Putamen (tissue), 1 donor: Measurements from ENCODE around the gene C10orf71.

ENCODE experiments used
- DNase-seq: peaks from one replicate; pipeline ENCODE4 v3.0.0-alpha.2; 2016; ENCODE audit warnings: low spot score

The C10orf71 gene

GRCh38 chr10:49333192-49333591 lies 34.2 kb downstream of the C10orf71 start:
- DNase-seq = no peak

- DNase-seq = no peak
Measured at GRCh38 chr10:49334964-49335363, 36.0 kb downstream of the C10orf71 start.

DNA sequence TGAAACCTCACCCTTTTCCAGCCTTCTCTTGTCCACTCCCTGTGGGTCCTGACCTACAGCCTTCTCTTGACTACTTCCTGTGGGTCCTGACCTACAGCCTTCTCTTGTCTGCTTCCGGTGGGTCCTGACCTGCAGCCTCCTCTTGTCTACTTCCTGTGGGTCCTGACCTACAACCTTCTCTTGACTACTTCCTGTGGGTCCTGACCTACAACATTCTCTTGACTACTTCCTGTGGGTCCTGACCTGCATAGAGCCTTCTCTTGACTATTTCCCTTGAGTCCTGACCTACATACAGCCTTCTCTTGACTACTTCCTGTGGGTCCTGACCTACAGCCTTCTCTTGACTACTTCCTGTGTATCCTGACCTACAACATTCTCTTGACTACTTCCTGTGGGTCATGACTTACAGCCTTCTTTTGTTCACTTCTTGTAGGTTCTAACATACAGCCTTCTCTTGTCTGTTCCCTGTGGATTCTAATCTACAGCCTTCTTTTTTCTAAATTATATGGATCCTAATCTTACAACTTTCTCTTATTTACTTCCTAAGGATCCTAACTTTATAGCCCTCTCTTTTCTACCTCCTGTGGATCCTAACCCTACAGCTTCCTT lies 36.5 kb downstream of the C10orf71 start:
- no peak for DNase-seq

DNA sequence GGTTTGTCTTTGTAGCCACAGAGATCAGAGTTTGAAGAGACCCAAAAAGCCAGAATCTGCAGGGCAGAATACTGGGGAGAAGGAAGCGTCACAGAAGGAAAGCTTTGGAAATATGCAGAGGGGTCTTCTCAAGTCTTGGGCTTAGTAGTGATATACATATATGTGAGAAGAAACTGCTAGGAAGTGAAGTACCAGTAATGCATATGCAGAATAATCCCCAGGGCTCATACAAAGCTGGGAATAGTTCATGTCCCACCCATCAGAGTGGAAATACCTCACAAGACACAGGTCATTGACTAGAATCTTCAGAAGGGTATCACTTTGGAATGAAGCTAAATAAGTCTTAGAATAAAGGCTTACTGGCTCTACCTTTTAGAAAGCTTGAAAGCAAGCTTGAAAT lies 39.6 kb downstream of the C10orf71 start:
- no peak for DNase-seq

DNA sequence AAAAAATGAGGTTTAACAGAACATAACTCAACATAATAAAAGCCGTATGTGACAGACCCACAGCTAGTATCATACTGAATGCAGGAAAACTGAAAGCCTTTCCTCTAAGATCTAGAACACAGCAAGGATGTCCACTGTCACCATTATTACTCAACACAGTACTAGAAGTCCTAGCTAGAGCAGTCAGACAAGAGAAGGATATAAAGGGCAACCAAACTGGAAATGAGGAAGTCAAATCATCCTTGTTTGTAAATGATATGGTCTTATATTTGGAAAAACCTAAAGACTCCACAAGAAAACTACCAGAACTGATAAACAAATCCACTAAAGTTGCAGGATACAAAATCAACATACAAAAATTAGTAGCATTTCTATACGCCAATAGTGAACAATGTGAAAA lies 45.9 kb downstream of the C10orf71 start:
- no peak for DNase-seq

GRCh38 chr10:49347342-49347741 lies 48.4 kb downstream of the C10orf71 start:
- no peak for DNase-seq

GRCh38 chr10:49347827-49348226 lies 48.9 kb downstream of the C10orf71 start:
- no peak for DNase-seq

DNA sequence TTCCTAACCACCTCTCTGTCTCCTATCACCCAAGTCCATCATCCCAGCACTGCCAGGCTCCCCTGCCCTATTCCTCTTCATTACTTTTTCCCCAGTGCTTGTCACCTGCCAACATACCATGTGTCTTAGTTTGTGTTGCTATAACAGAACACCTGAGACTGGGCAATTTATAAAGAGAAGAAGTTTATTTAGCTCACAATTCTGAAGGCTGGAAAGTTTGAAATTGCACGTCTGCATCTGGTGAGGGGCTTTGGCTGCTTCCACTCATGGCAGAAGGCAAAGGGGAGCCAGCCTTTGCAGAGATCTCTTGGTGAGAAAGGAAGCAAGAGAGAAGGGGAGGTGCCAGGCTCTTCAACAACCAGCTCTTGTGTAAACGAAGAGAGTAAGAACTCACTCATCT lies 49.6 kb downstream of the C10orf71 start:
- DNase-seq = no peak

DNA sequence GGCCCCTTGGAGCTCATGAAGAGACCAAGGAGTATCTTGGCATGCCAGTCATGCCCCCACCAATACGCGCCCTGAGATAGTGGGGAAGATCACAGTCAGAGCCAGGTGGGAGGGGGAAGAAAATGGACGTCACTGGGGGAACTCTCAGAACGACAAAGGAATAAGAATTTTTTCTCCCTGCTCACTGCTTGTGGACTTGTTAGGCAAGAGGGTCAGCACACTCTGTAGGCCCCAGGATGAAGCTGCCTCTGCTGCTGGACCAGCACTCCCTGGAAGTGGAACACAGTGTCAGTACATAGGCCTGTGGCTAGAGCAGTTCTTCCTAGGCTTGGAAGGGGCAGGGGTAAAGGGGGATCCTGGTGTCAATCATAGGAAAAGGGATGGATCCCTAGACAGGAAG lies 50.4 kb downstream of the C10orf71 start:
- DNase-seq = no peak

GRCh38 chr10:49350138-49350537 lies 51.2 kb downstream of the C10orf71 start:
- DNase-seq = no peak

DNA sequence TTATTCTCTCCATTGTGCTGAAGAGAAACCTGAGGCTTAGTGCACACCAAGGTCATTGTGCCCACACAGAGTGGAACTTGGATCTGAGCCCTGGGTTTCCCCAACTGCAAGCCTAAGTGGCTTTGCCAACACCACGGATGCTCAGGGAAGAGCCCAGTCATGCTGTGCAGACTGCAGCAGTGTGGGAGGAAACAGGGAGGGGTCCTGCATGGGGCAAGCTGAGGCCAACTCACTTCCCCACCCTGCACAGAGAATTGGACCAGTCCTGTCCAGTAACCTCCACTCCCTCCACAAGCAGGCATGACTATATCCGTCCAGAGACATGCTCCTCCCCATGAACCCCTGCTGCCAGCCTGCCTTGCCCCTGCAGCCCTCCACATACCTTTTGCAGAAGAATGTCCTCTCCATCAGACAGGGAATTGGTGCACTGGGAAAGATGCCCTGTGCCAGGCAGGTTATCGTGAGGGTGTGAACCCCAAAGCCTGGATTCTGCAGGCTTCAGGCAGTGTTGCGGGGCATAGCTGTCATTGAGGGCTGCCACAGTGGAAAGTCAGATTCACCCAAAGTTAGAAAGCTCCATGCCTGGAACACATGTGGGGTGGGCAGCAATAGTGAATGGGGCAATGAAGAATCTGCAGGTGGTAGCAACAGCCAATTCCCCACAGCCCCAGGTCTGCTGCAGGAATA lies 52.0 kb downstream of the C10orf71 start:
- DNase-seq = no peak

DNA sequence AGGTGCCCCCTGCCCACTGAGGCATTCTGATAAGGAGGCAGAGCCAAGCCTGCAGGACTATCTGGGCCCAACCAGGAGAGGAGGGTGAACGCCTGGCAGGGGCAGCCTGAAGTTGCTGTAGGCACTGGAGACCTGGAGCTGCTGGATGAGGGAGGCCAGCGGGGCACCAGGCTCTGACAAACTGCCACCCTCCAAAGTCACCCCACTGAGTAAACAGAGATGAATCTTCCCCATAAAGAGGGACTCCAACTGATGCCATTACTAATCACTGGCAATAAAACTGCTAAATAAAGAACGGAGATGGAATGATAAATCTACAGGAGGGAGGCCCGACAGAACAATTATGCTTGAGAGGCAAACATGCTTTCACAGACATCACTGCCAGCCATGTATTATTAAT lies 52.7 kb downstream of the C10orf71 start:
- no peak for DNase-seq

DNA sequence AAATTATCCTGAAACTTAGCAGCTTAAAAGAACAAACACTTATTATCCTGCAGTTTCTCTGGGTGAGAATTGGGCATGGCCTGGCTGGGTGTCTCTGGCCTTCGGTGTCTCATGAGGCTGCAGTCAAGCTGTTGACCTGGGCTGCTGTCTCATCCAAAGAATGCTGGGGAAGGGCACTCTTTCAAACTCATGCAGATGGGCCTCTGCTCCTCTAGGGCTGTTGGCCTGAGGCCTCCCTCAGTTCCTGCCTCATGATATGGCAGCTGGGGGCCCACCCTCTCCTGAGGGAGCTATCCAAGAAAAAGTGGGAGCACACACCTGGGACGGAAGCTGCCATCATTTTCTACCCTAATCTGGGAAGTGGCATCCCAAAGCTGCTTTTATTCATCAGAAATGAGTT lies 53.4 kb downstream of the C10orf71 start:
- no peak for DNase-seq

DNA sequence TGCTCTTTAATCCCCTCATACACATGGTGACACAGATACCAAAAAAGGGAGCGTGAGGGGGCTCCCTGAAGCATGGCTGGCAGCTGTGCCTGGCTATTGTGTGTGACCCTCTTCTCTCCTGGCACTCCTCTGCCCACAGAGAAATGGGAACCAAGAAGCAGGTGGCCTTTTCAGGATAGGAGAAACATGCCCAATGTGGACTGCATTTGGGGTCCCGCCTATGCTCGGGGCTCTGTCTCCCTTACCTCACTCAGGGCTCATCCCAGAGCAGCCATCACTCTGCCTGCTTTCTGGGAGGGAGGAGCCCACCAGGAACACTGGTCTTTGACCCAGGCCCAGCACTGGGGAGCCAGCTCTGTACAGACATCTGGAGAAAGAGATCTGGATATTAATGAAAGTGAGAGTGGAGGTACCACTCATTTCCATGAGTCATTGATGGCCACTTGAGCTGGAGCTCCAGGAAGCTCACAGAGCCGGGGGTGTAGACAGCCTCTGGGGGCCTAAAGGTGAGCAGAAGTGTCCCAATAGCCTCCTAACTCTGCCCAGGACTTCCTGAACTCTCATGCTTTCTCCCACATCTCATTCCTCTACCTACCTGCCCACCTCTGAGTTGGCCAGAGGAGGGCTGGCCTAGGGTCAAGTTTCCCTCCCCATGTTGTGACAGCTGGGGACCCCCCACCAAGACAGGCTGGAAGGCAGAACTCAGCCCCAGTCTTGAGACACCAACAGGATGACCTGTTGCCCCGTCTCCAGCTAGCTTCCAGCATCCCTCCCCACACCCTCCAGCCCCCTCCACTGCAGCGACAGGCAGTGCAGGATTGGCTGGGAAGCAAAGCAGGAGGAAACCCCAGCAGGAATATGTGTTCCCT lies 54.3 kb downstream of the C10orf71 start:
- DNase-seq = no peak

DNA sequence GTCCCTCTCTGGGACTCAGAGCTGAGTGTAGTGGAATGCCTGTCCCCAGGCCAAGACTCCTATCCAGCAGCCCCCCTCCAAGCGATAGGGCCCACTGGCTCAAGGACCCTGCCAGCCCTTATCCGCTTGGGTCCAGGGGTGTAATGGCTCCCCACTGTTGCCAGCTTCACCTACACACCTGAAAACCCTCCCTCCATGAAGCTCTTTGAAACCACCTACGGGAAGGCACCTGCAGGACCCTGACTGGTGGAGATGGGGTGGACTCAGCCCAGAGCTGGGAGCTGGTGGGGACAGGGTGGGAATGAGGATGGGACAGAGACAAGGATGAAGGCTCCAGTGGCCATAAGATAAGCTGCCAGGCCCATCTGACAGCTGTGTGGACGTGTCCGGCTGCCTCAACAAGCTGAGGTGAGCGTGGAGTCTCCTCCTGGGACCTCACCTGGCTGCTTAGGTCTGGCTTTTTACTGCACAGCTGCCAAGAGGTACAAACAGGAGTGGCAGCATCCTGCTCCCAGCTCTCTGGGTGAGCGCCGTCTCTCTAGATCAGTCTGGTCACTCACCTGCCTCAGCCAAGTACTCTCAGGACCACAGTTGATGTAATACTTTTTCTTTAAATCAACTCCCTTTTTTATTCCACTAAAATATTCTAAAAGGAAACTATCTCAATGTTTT lies 55.1 kb downstream of the C10orf71 start:
- no peak for DNase-seq

GRCh38 chr10:49354593-49354992 lies 55.6 kb downstream of the C10orf71 start:
- DNase-seq = no peak

- DNase-seq = no peak
Measured at GRCh38 chr10:49355221-49355620, 56.3 kb downstream of the C10orf71 start.

DNA sequence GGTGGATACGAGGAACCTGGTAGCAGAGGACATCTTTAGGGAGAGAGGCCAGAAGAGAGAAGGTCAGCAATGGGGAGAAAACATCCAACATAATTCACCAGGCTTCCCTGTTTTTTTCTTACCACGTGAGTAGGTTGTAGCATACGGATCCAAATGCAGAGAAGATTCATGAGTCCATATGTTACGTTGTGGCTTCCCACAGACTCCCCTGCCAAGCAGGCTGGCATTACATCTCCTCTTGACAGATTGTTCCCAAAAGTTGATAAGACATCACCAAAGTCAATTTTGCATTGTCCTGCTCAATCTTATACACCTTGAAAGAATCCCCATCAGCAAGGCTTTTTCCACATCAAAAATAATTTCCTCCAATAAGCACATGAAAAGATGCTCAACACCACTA lies 57.2 kb downstream of the C10orf71 start:
- DNase-seq = no peak

DNA sequence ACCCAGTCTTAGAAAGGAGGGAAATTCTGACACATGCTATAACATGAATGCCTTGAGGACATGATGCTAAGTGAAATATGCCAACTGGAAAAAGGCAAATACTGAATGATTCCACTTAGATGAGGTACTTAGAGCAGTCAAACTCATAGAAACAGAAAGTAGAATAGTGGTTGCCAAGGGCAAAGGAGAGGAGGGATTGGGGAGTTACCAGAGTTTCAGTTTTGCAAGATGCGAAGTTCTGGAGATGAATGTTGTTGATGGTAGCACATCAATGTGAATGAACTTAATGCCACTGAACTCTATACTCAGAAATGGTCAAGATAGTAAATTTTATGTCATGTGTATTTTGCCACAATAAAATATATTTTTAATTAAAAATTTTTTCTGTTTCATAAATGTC lies 58.0 kb downstream of the C10orf71 start:
- DNase-seq = no peak

- DNase-seq = no peak
Measured at GRCh38 chr10:49357910-49358309, 58.9 kb downstream of the C10orf71 start.

DNA sequence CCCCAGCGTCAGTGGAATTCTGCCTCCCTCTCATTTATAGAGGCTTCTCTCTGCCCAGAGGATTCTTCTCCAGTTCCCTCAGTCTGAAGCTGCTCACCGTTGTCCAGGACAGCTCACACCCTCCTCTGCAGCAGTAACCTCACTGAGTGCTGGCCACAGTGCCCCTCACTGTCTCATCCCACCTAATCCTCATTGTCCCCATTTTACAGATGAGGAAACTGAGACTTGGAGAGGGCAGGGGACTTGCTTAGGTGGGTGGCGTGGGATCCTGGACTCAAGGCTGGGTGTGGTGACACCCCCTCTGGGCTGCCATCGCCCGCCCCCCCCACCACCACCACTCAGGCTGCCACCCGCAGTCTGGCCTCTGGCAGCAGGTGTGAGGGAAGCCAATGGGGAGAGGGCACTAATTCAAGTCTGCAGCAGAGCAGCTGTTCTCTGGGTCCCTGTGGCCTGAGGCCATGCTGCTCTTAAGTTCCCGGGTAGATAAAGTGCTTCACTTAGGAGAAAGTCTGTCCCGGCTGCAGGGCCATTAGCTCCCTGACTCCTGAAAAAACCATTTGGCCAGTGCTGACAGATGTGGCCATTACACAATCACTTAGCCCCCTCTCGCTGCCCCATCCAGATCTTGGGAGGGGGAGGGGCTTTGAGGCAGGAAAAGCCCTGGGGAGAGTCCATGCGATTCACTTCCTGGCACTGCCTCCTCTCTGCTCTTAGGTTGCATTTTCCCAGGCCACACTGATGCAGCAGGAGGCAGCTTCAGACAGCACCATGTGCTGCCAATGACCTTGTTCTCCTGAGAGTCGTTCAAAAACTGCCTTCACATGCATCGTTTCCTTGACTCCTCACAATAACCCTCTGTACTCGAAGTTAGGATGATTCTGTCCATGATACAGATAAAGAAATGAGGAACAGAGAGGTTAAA lies 60.6 kb downstream of the C10orf71 start:
- DNase-seq = no peak
